ENCODE measurements around the gene CST1. TPM values are rescaled to one million over a fixed set of nuclear protein-coding genes. Genes with fewer than 3 reads are reported as not detected.
"Not testable (repeated sequence)": the region's sequence is repeated elsewhere in the genome, so short reads cannot be mapped to it uniquely, and the experiment has no call there.

The CST1 gene
- total RNA-seq, 4 donors from 2014 or later = 6.8 TPM; not detected in 3

DNA sequence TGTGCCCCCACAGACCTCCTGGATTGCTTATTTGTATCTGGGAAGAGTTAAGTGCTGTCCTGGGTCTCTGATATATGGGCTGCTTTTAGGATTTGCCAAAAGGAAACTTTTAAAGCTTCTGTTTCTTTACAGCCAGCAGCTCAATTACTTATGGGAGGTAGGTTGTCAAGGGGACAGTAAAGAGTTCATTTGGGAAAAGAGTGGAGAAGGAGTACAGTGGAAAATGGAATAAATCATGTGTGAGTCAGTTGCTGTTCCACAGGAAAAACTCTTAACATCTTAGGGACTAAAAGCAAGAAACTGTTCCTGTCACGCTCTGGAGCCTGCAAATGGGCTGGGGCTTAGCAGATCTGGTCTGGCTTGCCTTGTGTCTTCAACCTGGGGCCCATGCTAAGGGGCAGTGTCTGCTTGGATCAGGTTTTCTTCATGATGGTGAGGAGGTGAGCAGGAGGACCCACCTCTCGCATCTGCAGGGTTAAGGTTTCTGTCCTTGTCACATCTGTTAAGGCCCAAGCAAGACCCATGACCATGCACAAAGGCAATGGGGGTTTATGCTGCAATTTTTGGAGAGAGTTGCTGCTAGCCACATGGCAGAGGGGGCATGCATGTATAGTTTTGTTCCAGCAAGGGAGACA, 8.7 kb upstream of the CST1 start:
- WGBS, 2 donors = 71 to 91% methylated on average over 2 of the region's 2 CpGs

DNA sequence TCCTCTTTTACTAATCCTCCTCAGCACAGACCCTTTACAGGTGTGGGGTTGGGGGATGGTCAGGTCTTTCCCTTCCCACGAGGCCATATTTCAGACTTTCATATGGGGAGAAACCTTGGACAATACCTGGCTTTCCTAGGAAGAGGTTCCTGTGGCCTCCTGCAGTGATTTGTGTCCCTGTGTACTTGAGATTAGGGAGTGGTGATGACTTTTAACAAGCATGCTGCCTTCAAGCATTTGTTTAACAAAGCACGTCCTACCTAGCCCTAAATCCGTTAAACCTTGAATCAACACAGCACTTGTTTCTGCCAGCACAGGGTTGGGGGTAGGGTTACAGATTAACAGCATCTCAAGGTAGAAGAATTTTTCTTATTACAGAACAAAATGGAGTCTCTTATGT, 6.1 kb upstream of the CST1 start:
- intact Hi-C loops (cut with DNase I; ENCODE audit: low total_unique reads); DNase-seq (ENCODE audit: low spot score in 2 of 2); H3K4me3 ChIP-seq (ENCODE audit: low read depth, poor library complexity, severe bottlenecking): not testable (repeated sequence)
- 25 to 28% methylated on average over 3 of the region's 3 CpGs for WGBS, 2 donors

More for the DNA sequence above, 8.7 kb upstream of the CST1 start:
- DNase-seq (ENCODE audit: low spot score in 2 of 2) = no peak
- H3K4me3 ChIP-seq (ENCODE audit: low read depth, poor library complexity, severe bottlenecking) = no peak overlapping the region
- intact Hi-C loops (cut with DNase I; ENCODE audit: low total_unique reads) = no loop called here
- TF ChIP-seq, protein P1, sequence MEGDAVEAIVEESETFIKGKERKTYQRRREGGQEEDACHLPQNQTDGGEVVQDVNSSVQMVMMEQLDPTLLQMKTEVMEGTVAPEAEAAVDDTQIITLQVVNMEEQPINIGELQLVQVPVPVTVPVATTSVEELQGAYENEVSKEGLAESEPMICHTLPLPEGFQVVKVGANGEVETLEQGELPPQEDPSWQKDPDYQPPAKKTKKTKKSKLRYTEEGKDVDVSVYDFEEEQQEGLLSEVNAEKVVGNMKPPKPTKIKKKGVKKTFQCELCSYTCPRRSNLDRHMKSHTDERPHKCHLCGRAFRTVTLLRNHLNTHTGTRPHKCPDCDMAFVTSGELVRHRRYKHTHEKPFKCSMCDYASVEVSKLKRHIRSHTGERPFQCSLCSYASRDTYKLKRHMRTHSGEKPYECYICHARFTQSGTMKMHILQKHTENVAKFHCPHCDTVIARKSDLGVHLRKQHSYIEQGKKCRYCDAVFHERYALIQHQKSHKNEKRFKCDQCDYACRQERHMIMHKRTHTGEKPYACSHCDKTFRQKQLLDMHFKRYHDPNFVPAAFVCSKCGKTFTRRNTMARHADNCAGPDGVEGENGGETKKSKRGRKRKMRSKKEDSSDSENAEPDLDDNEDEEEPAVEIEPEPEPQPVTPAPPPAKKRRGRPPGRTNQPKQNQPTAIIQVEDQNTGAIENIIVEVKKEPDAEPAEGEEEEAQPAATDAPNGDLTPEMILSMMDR (IDR thresholded peaks at IDR 0.05) = no peak
- no peak for TF ChIP-seq POLR2A (IDR thresholded peaks at IDR 0.05)

DNA sequence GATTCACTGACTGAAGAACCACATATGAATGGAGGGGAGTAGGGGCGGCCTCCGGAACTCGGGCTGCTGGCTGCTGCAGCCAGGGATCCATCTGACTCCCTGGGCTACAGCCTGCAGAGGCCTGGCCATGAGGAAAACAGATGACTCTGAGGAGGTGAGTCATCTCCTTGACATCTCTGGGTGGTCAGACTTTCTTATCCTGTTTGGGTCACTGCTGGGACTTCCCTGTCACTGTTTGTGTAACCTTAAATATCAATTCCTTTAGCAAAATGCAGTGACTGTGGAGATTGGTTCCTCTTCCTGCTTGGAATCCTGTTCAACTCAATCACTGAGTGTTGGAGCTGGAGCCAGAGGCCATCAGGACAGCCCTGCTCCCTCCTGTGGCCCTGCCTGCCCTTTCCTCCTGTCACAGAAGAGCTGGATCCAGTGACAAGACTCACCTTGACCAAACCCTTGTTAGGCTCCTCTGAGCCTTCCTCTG, 4.4 kb upstream of the CST1 start:
- 59 to 74% methylated on average over 3 of the region's 3 CpGs for WGBS, 2 donors
- intact Hi-C loops (cut with DNase I; ENCODE audit: low total_unique reads); DNase-seq (ENCODE audit: low spot score in 2 of 2); H3K4me3 ChIP-seq (ENCODE audit: low read depth, poor library complexity, severe bottlenecking): not testable (repeated sequence)

DNA sequence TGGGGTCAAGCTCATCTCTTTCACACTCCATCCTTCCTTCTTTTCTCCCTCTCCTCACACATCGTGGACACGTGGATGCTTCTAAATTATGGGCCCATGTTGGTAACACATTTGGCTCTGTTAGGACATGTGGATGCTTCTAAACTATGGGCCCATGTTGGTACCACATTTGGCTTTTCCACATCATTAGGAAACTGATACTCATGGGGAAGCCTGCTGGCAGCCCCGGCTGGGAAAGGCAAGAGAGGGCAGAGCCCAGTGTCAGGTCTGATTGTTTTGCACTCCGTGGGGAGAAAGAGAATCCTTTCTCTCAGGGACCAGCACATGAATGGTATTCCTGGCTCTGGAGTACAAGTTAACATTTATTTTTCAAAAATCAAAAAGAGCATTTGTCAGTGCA, 4.0 kb upstream of the CST1 start:
- intact Hi-C loops (cut with DNase I; ENCODE audit: low total_unique reads) = no loop called here
- TF ChIP-seq, protein P1 (IDR thresholded peaks at IDR 0.05) = no peak
- no peak for TF ChIP-seq POLR2A (IDR thresholded peaks at IDR 0.05)
- no peak overlapping the region for H3K4me3 ChIP-seq (ENCODE audit: low read depth, poor library complexity, severe bottlenecking)
- DNase-seq (ENCODE audit: low spot score in 2 of 2) = no peak
- WGBS, 2 donors = 64 to 66% methylated on average over 4 of the region's 4 CpGs

DNA sequence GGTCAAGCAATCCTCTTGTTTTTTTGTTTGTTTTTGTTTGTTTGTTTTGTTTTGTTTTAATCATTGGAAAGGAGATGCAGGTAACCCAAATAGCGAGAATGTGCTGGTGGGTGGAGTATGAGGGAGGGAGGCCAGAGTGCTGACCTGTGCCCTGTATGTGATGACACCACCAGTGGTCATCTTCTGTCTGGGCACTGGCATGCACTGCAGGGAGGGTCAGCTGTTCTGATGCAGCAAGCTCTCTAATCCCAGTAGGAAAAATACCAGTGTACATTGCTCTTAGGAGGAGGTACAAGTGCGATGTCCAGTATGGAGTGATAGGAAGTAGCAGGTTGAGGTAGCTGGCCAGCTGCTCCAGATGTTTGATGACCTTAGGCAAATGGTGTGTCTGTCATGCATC, 2.9 kb upstream of the CST1 start:
- 96 to 100% methylated on average over 2 of the region's 2 CpGs for WGBS, 2 donors
- no peak overlapping the region for H3K4me3 ChIP-seq (ENCODE audit: low read depth, poor library complexity, severe bottlenecking)
- no peak for DNase-seq (ENCODE audit: low spot score in 2 of 2)
- intact Hi-C loops (cut with DNase I; ENCODE audit: low total_unique reads) = no loop called here
- TF ChIP-seq, protein P1 (IDR thresholded peaks at IDR 0.05) = no peak
- TF ChIP-seq POLR2A (IDR thresholded peaks at IDR 0.05) = no peak

DNA sequence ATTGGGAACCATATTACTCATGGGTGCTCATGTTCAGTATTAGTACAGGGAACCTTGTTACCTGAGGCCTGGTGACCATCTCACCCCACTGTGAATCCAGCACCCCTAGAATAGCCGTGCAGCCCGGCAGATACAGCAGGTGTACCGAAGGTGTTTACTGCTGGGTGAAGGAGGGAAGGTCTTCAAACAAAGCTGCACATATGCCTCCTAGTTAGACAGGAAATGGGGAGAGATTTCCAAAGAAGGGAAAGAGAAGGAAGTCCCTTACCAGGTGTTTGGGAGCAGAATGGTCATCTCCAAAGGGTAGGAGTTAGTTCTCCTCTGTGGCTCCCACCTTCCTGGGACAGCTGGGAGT, 2.4 kb upstream of the CST1 start:
- intact Hi-C loops (cut with DNase I; ENCODE audit: low total_unique reads) = no loop called here
- WGBS, 2 donors = 85 to 95% methylated on average over 3 of the region's 3 CpGs
- DNase-seq (ENCODE audit: low spot score in 2 of 2) = no peak
- H3K4me3 ChIP-seq (ENCODE audit: low read depth, poor library complexity, severe bottlenecking) = no peak overlapping the region
- no peak for TF ChIP-seq POLR2A (IDR thresholded peaks at IDR 0.05)
- TF ChIP-seq, protein P1 (IDR thresholded peaks at IDR 0.05) = no peak

Measured in lower leg skin (tissue), 4 donors.